ENCODE results near the gene KANK2. TPM values are rescaled to one million over a fixed set of nuclear protein-coding genes. Genes with fewer than 3 reads are reported as not detected.

Gene KANK2
- total and polyA plus RNA-seq, 2 of the 8 experiments (the other 6 are each of a cell fraction or from before 2014, with no cell fraction given), result 25.2 to 42.3 TPM

DNA sequence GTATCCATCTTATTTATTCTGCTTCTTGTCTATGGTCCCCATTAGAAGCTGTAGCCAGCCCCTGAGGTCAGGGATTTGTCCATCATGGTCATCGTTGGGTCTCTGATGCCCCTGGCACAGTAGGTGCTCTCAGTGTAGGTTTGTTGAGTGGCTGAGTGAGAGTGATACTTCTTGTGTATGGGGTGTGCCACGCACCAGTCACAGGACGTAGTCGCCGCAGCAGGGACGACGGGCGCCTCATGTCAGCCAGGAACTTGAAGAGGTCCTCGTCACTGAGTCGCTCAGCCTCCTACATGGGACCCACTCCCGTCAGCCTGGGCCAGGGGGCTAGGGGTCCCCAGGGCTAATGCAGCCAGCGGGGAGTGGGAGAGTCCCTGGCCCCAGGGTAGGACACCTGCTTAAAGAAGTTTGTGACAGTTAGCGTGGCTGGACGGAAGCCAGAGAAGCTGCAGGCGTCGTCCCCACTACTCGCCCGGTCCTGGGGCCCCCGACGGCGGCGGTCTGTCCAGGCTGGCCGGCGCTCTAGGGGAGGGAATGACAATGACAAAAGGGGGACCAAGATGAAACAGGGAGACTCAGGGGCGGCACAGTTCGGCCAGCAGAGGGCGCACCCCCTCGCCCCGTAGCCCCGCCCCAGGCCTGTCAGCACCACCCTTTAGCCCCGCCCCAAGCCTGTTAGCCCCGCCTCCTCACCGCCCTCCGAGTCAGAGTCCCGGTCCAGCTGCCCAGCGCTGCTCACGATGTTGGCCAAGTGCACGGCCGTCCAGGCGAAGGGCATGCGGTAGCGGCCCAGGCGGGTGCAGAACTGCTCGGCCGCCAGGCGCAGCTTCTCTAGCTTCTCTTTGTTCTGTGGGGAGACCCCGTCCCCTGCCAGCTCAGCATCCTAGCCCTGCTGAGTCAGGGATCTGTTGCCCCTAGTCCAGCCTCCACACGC lies 45.8 kb upstream of the KANK2 start (continued):
- TF ChIP-seq RBBP5 (IDR thresholded peaks at IDR 0.05; ENCODE audit: borderline replicate concordance, low read depth, low read length) (no peak), JUN (IDR thresholded peaks at IDR 0.05; ENCODE audit: low read depth, low read length) (no peak), MAFK (IDR thresholded peaks at IDR 0.05; ENCODE audit: low read depth, low read length) (peak; percentile 19; the same call in 1 of the 2 replicates), SP4 (IDR thresholded peaks at IDR 0.05; ENCODE audit: low read length) (peak; percentile 67; the same call in 1 of the 2 replicates), PHF8 (conservative IDR thresholded peaks at IDR 0.05; ENCODE audit: low read depth, low read length) (no peak), BRCA1 (IDR thresholded peaks at IDR 0.05; ENCODE audit: low read depth, low read length) (no peak), CEBPB (IDR thresholded peaks at IDR 0.05; ENCODE audit: low read depth, low read length) (no peak), TAF1 (IDR thresholded peaks at IDR 0.05; ENCODE audit: low read depth, low read length) (no peak), BCL11A (IDR thresholded peaks at IDR 0.05; ENCODE audit: low read depth in 2 of 2, low read length in 2 of 2) (no peak), TEAD4 (IDR thresholded peaks at IDR 0.05; ENCODE audit: low read depth, low read length) (no peak), POLR2AphosphoS5 (IDR thresholded peaks at IDR 0.05; ENCODE audit: low read depth, low read length) (no peak), CBX8 (IDR thresholded peaks at IDR 0.05; ENCODE audit: borderline replicate concordance, low read depth, low read length) (no peak), CHD1 (IDR thresholded peaks at IDR 0.05; ENCODE audit: low read depth, low read length) (no peak), CBX5 (IDR thresholded peaks at IDR 0.05; ENCODE audit: low read depth, low read length) (no peak), BACH1 (IDR thresholded peaks at IDR 0.05; ENCODE audit: low read length) (peak; percentile 37; the same call in 1 of the 2 replicates), CHD2 (IDR thresholded peaks at IDR 0.05; ENCODE audit: low read length) (no peak), RXRA (IDR thresholded peaks at IDR 0.05; ENCODE audit: insufficient read depth, low read depth, low read length) (no peak), TCF12 (IDR thresholded peaks at IDR 0.05; ENCODE audit: low read depth, low read length) (no peak), TAF7 (optimal IDR thresholded peaks at IDR 0.05; ENCODE audit: borderline replicate concordance, low read depth, low read length) (no peak), NANOG (IDR thresholded peaks at IDR 0.05; ENCODE audit: insufficient read depth, low read depth, low read length, poor library complexity, severe bottlenecking) (no peak), ASH2L (IDR thresholded peaks at IDR 0.05; ENCODE audit: low read length) (no peak), GABPA (IDR thresholded peaks at IDR 0.05; ENCODE audit: borderline replicate concordance, insufficient read depth, low read length) (no peak)
- TF ChIP-seq, protein P1, sequence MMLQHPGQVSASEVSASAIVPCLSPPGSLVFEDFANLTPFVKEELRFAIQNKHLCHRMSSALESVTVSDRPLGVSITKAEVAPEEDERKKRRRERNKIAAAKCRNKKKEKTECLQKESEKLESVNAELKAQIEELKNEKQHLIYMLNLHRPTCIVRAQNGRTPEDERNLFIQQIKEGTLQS (IDR thresholded peaks at IDR 0.05; ENCODE audit: insufficient read depth, low read depth, low read length), result no peak
- TF ChIP-seq, protein P2, sequence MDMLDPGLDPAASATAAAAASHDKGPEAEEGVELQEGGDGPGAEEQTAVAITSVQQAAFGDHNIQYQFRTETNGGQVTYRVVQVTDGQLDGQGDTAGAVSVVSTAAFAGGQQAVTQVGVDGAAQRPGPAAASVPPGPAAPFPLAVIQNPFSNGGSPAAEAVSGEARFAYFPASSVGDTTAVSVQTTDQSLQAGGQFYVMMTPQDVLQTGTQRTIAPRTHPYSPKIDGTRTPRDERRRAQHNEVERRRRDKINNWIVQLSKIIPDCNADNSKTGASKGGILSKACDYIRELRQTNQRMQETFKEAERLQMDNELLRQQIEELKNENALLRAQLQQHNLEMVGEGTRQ (IDR thresholded peaks at IDR 0.05; ENCODE audit: low read length), result no peak

Data from H1 (cell line).